HG03060 (cell line): ENCODE results near the gene KRTAP10-1.

Source experiments
- ATAC-seq: cut with Tn5 transposase; IDR thresholded peaks from one replicate; pipeline ENCODE4 v1.9.1; 2021; ENCODE audit warnings: low read depth, moderate number of reproducible peaks; ENCODE audit not compliant: unreplicated experiment

Gene KRTAP10-1

GRCh38 chr21:44530221-44530902 lies 9.6 kb downstream of the KRTAP10-1 start:
- no peak for ATAC-seq

- ATAC-seq = no peak
Observed at GRCh38 chr21:44529503-44530125, 10.4 kb downstream of the KRTAP10-1 start.

GRCh38 chr21:44529011-44529421 lies 11.0 kb downstream of the KRTAP10-1 start:
- ATAC-seq = no peak

GRCh38 chr21:44528634-44528995 lies 11.4 kb downstream of the KRTAP10-1 start:
- ATAC-seq = no peak

GRCh38 chr21:44527983-44528633 lies 11.9 kb downstream of the KRTAP10-1 start:
- ATAC-seq = no peak

GRCh38 chr21:44527156-44527982 lies 12.6 kb downstream of the KRTAP10-1 start:
- ATAC-seq = no peak

GRCh38 chr21:44526096-44526997 lies 13.6 kb downstream of the KRTAP10-1 start:
- no peak for ATAC-seq

GRCh38 chr21:44525391-44526095 lies 14.5 kb downstream of the KRTAP10-1 start:
- ATAC-seq = no peak

- ATAC-seq = no peak
Observed at GRCh38 chr21:44524414-44525371, 15.3 kb downstream of the KRTAP10-1 start.

- no peak for ATAC-seq
Observed at GRCh38 chr21:44523567-44524413, 16.2 kb downstream of the KRTAP10-1 start.

GRCh38 chr21:44522753-44523204 lies 17.2 kb downstream of the KRTAP10-1 start:
- no peak for ATAC-seq

GRCh38 chr21:44521928-44522752 lies 17.9 kb downstream of the KRTAP10-1 start:
- no peak for ATAC-seq

GRCh38 chr21:44521301-44521927 lies 18.6 kb downstream of the KRTAP10-1 start:
- ATAC-seq = no peak

- no peak for ATAC-seq
Observed at GRCh38 chr21:44520326-44521300, 19.4 kb downstream of the KRTAP10-1 start.
